HCT116 (cell line): ENCODE measurements around the gene ADGRB3. TPM values are rescaled to one million over a fixed set of nuclear protein-coding genes. Genes with fewer than 3 reads are reported as not detected.

Experiments used
- ATAC-seq: fragments of 200-7000 bp; cut with Tn5 transposase; 2 replicates; pipeline ENCODE4 v1.9.1; 2020; ENCODE audit warnings: mild to moderate bottlenecking, moderate library complexity
- BruUV-seq: library from RNA; stranded (reverse); fragments of 400-500 nt; replicated peaks from 2 replicates; lab custom pipeline; 2021; lab: Mats Ljungman, UMichigan
- CTCF ChIA-PET: fragments of 300-600 bp; sonication (Branson Sonifier 250); formaldehyde crosslinking; loops from one replicate; lab custom pipeline; 2021; ENCODE audit warnings: antibody characterized with exemption; lab: Charles Lee
- POLR2A ChIA-PET: fragments of 300-600, 350-600 bp; sonication (Branson Sonifier 250); formaldehyde crosslinking; loops from one replicate; lab custom pipeline; 2021; ENCODE audit warnings: antibody characterized with exemption; lab: Charles Lee
- RAD21 ChIA-PET, 2 experiments: fragments of 300-600 bp; sonication (Branson Sonifier 250); formaldehyde crosslinking; loops; one replicate each; lab custom pipeline; 2023; ENCODE audit warnings: low total read pairs in 2 of 2; ENCODE audit not compliant: uncharacterized antibody in 2 of 2, unreplicated experiment in 2 of 2, low non-redundant PET in 1 of 2; lab: Charles Lee
- DNase-seq: peaks from one replicate; pipeline ENCODE4 v3.0.0-alpha.2; 2010; ENCODE audit warnings: low read depth, low spot score
- H2AFZ ChIP-seq: fragments of 200-600 bp; shearing (Covaris generic), sonication (generic); 2 replicates; pipeline ENCODE4 v1.6.1; 2017; ENCODE audit warnings: low read depth, mixed run types, mixed read lengths, antibody characterized with exemption, low read length; ENCODE audit not compliant: poor library complexity, severe bottlenecking
- H3K27ac ChIP-seq: 2 replicates; pipeline ENCODE4 v1.5.1; 2012; ENCODE audit warnings: low read depth, low read length
- H3K27me3 ChIP-seq: fragments of 200-600 bp; sonication (generic); 2 replicates; pipeline ENCODE4 v1.6.1; 2016; ENCODE audit warnings: mixed run types, low read length, mixed read lengths; ENCODE audit not compliant: insufficient read depth
- H3K36me3 ChIP-seq, 2 experiments: fragments of 200-500 bp in 1 of 2; fragments of 200-600 bp in 1 of 2; sonication (Bioruptor generic) in 1 of 2; sonication (generic) in 1 of 2; 2 replicates each; pipeline versions ENCODE4 v1.5.1 to v1.6.1; 2014 to 2016; ENCODE audit warnings: low read length in 2 of 2, inconsistent platforms in 1 of 2, mixed read lengths in 1 of 2, mixed run types in 1 of 2; ENCODE audit not compliant: insufficient read depth in 2 of 2, control insufficient read depth in 1 of 2
- H3K4me1 ChIP-seq, 2 experiments: fragments of 200-600 bp in 1 of 2; sonication (generic) in 1 of 2; 2 replicates each; pipeline versions ENCODE4 v1.5.1 to v1.6.1; 2012 to 2017; ENCODE audit warnings: low read length in 2 of 2, inconsistent platforms in 1 of 2, mild to moderate bottlenecking in 1 of 2, mixed read lengths in 1 of 2, mixed run types in 1 of 2, moderate library complexity in 1 of 2; ENCODE audit not compliant: insufficient read depth in 2 of 2, control insufficient read depth in 1 of 2
- H3K4me2 ChIP-seq: fragments of 200-600 bp; sonication (generic); 2 replicates; pipeline ENCODE4 v1.6.1; 2017; ENCODE audit warnings: mixed run types, low read length, mixed read lengths
- H3K4me3 ChIP-seq, 2 experiments: fragments of 200-600 bp in 1 of 2; sonication (generic) in 1 of 2; replicated peaks in 1 of 2; 2 replicates each; pipeline ENCODE4 v1.5.1; 2011 to 2016; ENCODE audit warnings: low read length in 2 of 2, control low read depth in 1 of 2, low read depth in 1 of 2, mild to moderate bottlenecking in 1 of 2, mixed read lengths in 1 of 2, mixed run types in 1 of 2
- H3K79me2 ChIP-seq: fragments of 200-600 bp; sonication (generic); 2 replicates; pipeline ENCODE4 v1.6.1; 2017; ENCODE audit warnings: mild to moderate bottlenecking, mixed run types, low read length, moderate library complexity, mixed read lengths; ENCODE audit not compliant: insufficient read depth
- H3K9ac ChIP-seq: fragments of 200-600 bp; sonication (generic); 2 replicates; pipeline ENCODE4 v1.6.1; 2016; ENCODE audit warnings: low read length, mixed read lengths
- H3K9me2 ChIP-seq: fragments of 200-600 bp; sonication (generic), shearing (Covaris generic); 2 replicates; pipeline ENCODE4 v1.6.1; 2017; ENCODE audit warnings: mixed run types, mild to moderate bottlenecking, moderate library complexity; ENCODE audit not compliant: insufficient read depth
- H3K9me3 ChIP-seq, 2 experiments: fragments of 200-500 bp in 1 of 2; fragments of 200-600 bp in 1 of 2; sonication (Bioruptor generic) in 1 of 2; sonication (generic) in 1 of 2; 2 replicates each; pipeline ENCODE4 v1.6.1; 2014 to 2017; ENCODE audit warnings: low read length in 2 of 2, mixed read lengths in 2 of 2, inconsistent platforms in 1 of 2, low read depth in 1 of 2, mild to moderate bottlenecking in 1 of 2, mixed run types in 1 of 2, moderate library complexity in 1 of 2; ENCODE audit not compliant: control insufficient read depth in 1 of 2, insufficient read depth in 1 of 2
- H4K20me1 ChIP-seq: fragments of 200-600 bp; sonication (generic), shearing (Covaris generic); 2 replicates; pipeline ENCODE4 v1.6.1; 2017; ENCODE audit warnings: mixed run types, mild to moderate bottlenecking, moderate library complexity; ENCODE audit not compliant: insufficient read depth
- CEBPB ChIP-seq: IDR thresholded peaks from 2 replicates; pipeline ENCODE4 v1.6.1; 2012; ENCODE audit warnings: low read depth
- CTCF ChIP-seq, 3 experiments: fragments of 200-600 bp in 1 of 3; sonication (generic) in 1 of 3; IDR thresholded peaks in 2 of 3; conservative IDR thresholded peaks in 1 of 3; 2 replicates each; pipeline ENCODE4 v1.5.1; 2012 to 2017; ENCODE audit warnings: low read depth in 2 of 3, low read length in 2 of 3, antibody characterized with exemption in 1 of 3, borderline replicate concordance in 1 of 3, control low read depth in 1 of 3, mild to moderate bottlenecking in 1 of 3, mixed read lengths in 1 of 3, mixed run types in 1 of 3, moderate library complexity in 1 of 3; ENCODE audit not compliant: insufficient read depth in 1 of 3
- EGR1 ChIP-seq: IDR thresholded peaks from 2 replicates; pipeline ENCODE4 v1.6.1; 2012; ENCODE audit warnings: low read depth
- ELF1 ChIP-seq: IDR thresholded peaks from 2 replicates; pipeline ENCODE4 v1.6.1; 2012; ENCODE audit warnings: low read depth, borderline replicate concordance
- FOSL1 ChIP-seq: IDR thresholded peaks from 2 replicates; pipeline ENCODE4 v1.6.1; 2012; ENCODE audit warnings: low read depth
- POLR2AphosphoS5 ChIP-seq: IDR thresholded peaks from 2 replicates; pipeline ENCODE4 v1.6.1; 2011; ENCODE audit warnings: mild to moderate bottlenecking, low read depth, low read length, moderate library complexity
- SIN3A ChIP-seq: IDR thresholded peaks from 2 replicates; pipeline ENCODE4 v1.6.1; 2012; ENCODE audit warnings: low read depth
- SP1 ChIP-seq: IDR thresholded peaks from 2 replicates; pipeline ENCODE4 v1.6.1; 2012; ENCODE audit warnings: low read depth
- ZBTB33 ChIP-seq: IDR thresholded peaks from 2 replicates; pipeline ENCODE4 v1.6.1; 2011; ENCODE audit warnings: mild to moderate bottlenecking, low read length, moderate library complexity; ENCODE audit not compliant: insufficient replicate concordance; ENCODE audit errors: extremely low read depth
- ZFX ChIP-seq: fragments of 450-650 bp; IDR thresholded peaks from 2 replicates; pipeline ENCODE4 v1.6.1; 2017
- intact Hi-C: fragments of 100-400 bp; cut with micrococcal nuclease; formaldehyde crosslinking; loops from 2 replicates; pipeline ENCODE4 v1.10.0; 2022
- total RNA-seq: library from RNA; stranded (reverse); gene quantifications from one replicate; pipeline ENCODE4 v1.2.1, GENCODE V29; 2021; ENCODE audit not compliant: unreplicated experiment
- TF ChIP-seq, protein P1 (sequence below): IDR thresholded peaks from 2 replicates; pipeline ENCODE4 v1.6.1; 2012; ENCODE audit warnings: low read depth

ADGRB3 gene
- total RNA-seq, 1 experiment from 2014 or later, result not detected

GRCh38 chr6:69421269-69421668, 786.2 kb downstream of the ADGRB3 start:
- no peak overlapping the region for H3K27ac ChIP-seq

DNA sequence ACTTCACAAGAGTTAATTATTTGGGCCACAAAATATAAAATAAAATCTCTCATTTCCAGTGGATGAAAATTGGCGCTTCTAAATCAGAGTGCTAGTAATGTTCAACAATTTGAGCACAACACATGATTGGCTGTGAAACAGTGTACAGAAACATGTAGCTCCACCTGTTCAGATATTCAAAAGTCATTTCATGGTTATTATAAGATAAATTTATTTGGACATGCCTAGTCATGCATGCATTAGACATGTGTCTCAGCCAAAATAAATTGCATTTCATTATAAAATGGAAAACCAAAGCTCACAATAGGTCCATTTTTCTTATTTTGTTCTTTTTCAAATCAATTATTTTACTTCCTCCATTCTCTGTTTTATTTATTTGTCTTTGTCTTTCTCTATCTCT, 786.9 kb downstream of the ADGRB3 start:
- no peak overlapping the region for H3K9ac ChIP-seq
- ChIA-PET POLR2A (no interaction called here), CTCF (no interaction called here), RAD21 (no interaction called here)
- no peak overlapping the region for H3K4me3 ChIP-seq
- H2AFZ ChIP-seq, result no peak overlapping the region
- intact Hi-C loops, result no loop called here
- DNase-seq (no peak), ATAC-seq (no peak)
- H3K36me3 ChIP-seq, result no peaks in the 10 kb centered on the region
- peaks cover 3 to 9% of the 10 kb centered on the region in 2 experiments; a peak in 2 of 4 replicates for H3K9me3 ChIP-seq
- no peak overlapping the region for H3K27ac ChIP-seq
- BruUV-seq, result no TSS peak
- no peaks in the 10 kb centered on the region for H3K4me1 ChIP-seq
- TF ChIP-seq CTCF (IDR thresholded peaks at IDR 0.05 in 2 of 3, conservative IDR thresholded peaks at IDR 0.05 in 1 of 3; ENCODE audit: borderline replicate concordance in 1 of 3, insufficient read depth in 1 of 3, low read depth in 2 of 3, low read length in 2 of 3) (no peak), FOSL1 (no peak), ZBTB33 (no peak), ZFX (no peak), ELF1 (no peak), POLR2AphosphoS5 (no peak), SP1 (no peak), CEBPB (no peak), EGR1 (no peak), SIN3A (no peak)
- TF ChIP-seq, protein P1, sequence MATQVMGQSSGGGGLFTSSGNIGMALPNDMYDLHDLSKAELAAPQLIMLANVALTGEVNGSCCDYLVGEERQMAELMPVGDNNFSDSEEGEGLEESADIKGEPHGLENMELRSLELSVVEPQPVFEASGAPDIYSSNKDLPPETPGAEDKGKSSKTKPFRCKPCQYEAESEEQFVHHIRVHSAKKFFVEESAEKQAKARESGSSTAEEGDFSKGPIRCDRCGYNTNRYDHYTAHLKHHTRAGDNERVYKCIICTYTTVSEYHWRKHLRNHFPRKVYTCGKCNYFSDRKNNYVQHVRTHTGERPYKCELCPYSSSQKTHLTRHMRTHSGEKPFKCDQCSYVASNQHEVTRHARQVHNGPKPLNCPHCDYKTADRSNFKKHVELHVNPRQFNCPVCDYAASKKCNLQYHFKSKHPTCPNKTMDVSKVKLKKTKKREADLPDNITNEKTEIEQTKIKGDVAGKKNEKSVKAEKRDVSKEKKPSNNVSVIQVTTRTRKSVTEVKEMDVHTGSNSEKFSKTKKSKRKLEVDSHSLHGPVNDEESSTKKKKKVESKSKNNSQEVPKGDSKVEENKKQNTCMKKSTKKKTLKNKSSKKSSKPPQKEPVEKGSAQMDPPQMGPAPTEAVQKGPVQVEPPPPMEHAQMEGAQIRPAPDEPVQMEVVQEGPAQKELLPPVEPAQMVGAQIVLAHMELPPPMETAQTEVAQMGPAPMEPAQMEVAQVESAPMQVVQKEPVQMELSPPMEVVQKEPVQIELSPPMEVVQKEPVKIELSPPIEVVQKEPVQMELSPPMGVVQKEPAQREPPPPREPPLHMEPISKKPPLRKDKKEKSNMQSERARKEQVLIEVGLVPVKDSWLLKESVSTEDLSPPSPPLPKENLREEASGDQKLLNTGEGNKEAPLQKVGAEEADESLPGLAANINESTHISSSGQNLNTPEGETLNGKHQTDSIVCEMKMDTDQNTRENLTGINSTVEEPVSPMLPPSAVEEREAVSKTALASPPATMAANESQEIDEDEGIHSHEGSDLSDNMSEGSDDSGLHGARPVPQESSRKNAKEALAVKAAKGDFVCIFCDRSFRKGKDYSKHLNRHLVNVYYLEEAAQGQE, result no peak
- H3K79me2 ChIP-seq, result no peaks in the 10 kb centered on the region
- H3K27me3 ChIP-seq, result no peaks in the 10 kb centered on the region
- H4K20me1 ChIP-seq, result no peaks in the 10 kb centered on the region
- no peak overlapping the region for H3K4me2 ChIP-seq
- H3K9me2 ChIP-seq, result no peaks in the 10 kb centered on the region

More at GRCh38 chr6:69421269-69421668, 786.2 kb downstream of the ADGRB3 start:
- ATAC-seq, result no peak
- no peak overlapping the region for H3K4me3 ChIP-seq
- CTCF ChIA-PET, result no interaction called here
- no peaks in the 10 kb centered on the region for H3K9me2 ChIP-seq
- intact Hi-C loops, result no loop called here
- no TSS peak for BruUV-seq
- POLR2A ChIA-PET, result no interaction called here
- no peaks in the 10 kb centered on the region for H4K20me1 ChIP-seq
- no peak for DNase-seq
- RAD21 ChIA-PET, result no interaction called here
- no peak overlapping the region for H3K4me2 ChIP-seq
- no peaks in the 10 kb centered on the region for H3K36me3 ChIP-seq
- H2AFZ ChIP-seq, result no peak overlapping the region
- TF ChIP-seq ELF1, result no peak
- TF ChIP-seq CEBPB, result no peak
- no peak for TF ChIP-seq ZFX
- no peak overlapping the region for H3K9ac ChIP-seq
- no peaks in the 10 kb centered on the region for H3K79me2 ChIP-seq
- H3K27me3 ChIP-seq, result no peaks in the 10 kb centered on the region
- peaks cover 3 to 9% of the 10 kb centered on the region in 2 experiments; a peak in 2 of 4 replicates for H3K9me3 ChIP-seq
- no peaks in the 10 kb centered on the region for H3K4me1 ChIP-seq
